ENCODE measurements around the gene HCN3.
"Not testable (repeated sequence)": the region's sequence is repeated elsewhere in the genome, so short reads cannot be mapped to it uniquely, and the experiment has no call there.

- TF ChIP-seq, protein P1, sequence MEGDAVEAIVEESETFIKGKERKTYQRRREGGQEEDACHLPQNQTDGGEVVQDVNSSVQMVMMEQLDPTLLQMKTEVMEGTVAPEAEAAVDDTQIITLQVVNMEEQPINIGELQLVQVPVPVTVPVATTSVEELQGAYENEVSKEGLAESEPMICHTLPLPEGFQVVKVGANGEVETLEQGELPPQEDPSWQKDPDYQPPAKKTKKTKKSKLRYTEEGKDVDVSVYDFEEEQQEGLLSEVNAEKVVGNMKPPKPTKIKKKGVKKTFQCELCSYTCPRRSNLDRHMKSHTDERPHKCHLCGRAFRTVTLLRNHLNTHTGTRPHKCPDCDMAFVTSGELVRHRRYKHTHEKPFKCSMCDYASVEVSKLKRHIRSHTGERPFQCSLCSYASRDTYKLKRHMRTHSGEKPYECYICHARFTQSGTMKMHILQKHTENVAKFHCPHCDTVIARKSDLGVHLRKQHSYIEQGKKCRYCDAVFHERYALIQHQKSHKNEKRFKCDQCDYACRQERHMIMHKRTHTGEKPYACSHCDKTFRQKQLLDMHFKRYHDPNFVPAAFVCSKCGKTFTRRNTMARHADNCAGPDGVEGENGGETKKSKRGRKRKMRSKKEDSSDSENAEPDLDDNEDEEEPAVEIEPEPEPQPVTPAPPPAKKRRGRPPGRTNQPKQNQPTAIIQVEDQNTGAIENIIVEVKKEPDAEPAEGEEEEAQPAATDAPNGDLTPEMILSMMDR (IDR thresholded peaks at IDR 0.05) = not testable (repeated sequence)
- TF ChIP-seq POLR2A (IDR thresholded peaks at IDR 0.05) = not testable (repeated sequence)
Observed at GRCh38 chr1:155246796-155247195, 30.5 kb upstream of the HCN3 start.

Measured in esophagus squamous epithelium (tissue), 4 donors.